GM15510 (cell line): ENCODE measurements around the gene USH2A.

Experiments
- POLR2A ChIP-seq: IDR thresholded peaks from 3 replicates; pipeline ENCODE4 v1.6.1; 2011; ENCODE audit warnings: borderline replicate concordance; ENCODE audit not compliant: insufficient read length; ENCODE audit errors: extremely low read depth

The USH2A gene

GRCh38 chr1:215830226-215830810 lies 592.9 kb downstream of the USH2A start:
- no peak for TF ChIP-seq POLR2A

DNA sequence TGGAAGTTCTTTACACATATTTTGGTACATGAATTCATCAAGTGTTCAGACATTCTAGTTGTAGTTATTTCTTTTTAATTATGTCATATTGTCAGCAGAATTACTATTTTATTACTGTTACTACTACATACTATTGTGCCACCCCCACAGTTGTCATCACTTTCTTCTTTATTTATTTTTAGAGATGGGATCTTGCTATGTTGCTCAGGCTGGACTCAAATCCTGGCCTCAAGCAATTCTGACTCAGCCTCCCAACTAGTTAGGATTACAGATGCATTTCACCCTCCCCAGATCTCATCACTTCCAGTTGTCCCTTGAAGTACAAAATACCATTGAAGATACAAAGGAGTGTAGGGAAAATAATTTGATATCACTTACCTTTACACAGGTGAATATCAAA lies 598.2 kb downstream of the USH2A start:
- TF ChIP-seq POLR2A = no peak

DNA sequence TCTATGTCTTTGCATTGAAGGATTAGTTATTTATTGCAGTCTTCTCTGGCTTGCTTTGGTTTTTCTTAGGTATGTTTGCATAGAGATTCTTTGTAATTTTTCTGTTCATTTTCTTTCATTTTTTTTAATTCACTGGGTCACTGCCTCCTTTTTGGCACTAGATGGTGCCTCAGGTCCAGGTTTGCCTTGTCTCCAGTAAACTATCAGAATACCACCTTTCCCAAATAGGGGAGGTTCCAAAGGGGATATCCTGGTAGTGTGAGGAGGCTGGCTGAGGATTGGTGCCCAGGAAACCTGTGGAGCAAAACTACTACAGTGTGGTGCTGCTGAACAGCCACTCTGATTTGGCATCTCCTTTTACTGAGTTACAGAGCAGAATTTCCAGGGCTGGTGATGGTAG lies 599.0 kb downstream of the USH2A start:
- TF ChIP-seq POLR2A = no peak

- no peak for TF ChIP-seq POLR2A
These were observed 604.1 kb downstream of the USH2A start for GRCh38 chr1:215819114-215819513.

DNA sequence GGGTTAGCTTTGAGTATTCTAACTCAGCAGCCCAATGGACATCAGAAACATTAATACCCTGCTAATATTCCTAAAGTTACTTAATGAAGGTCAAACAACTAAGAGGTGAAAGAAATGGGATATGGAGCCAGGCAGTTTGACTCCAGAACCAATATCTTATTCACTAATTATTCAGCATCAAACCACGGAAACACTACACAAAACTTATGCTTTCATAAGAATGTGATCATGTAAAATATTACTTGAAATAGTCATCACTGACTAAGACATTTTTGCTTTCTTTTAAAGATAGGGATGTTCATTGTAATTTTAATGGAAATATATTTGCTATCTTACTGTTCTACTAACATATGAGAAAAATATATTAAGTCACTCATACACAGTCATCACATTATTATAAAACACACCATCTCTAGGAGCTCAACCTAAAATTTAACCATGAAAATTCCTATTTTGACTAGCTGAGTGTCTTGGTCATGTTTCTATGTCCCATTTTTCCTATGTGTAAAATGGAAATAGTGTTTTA lies 615.3 kb downstream of the USH2A start:
- no peak for TF ChIP-seq POLR2A

DNA sequence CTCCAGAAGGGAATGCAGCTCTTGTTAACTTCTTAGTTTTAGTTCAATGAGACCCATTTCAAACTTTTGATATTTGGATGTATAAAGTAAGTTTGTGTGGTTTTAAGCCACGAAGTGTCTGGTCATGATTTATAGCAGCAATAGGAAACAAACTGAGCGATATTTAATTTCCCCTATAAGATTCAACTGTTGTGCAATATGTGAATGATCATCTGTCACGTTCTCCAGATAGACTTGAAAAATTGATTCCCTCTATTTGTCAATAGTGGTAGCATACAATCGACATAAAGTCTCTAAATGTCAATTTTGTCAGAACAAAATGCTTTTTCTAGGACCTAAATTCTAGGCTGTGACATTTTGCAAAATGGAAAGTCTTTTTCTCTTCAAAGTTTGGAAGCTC lies 616.0 kb downstream of the USH2A start:
- TF ChIP-seq POLR2A = no peak

DNA sequence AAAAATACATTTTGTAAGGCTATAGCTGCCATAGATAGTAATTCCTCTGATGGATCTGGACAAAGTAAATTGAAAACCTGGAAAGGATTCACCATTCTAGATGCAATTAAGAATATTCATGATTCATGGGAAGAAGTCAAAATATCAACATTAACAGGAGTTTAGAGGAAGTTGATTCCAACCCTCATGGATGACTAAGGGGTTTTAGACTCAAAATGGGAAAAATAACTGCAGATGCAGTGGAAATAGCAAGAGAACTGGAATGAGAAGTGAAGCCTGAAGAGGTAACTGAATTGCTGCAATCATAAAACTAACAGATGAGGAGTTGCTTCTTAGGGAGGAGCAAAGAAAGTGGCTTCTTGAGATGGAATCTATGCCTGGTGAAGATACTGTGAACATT lies 625.4 kb downstream of the USH2A start:
- TF ChIP-seq POLR2A = no peak

- no peak for TF ChIP-seq POLR2A
These were observed 629.1 kb downstream of the USH2A start for GRCh38 chr1:215794156-215794555.

- no peak for TF ChIP-seq POLR2A
These were observed 630.1 kb downstream of the USH2A start for GRCh38 chr1:215793180-215793579.

GRCh38 chr1:215792446-215792845 lies 630.8 kb downstream of the USH2A start:
- no peak for TF ChIP-seq POLR2A

DNA sequence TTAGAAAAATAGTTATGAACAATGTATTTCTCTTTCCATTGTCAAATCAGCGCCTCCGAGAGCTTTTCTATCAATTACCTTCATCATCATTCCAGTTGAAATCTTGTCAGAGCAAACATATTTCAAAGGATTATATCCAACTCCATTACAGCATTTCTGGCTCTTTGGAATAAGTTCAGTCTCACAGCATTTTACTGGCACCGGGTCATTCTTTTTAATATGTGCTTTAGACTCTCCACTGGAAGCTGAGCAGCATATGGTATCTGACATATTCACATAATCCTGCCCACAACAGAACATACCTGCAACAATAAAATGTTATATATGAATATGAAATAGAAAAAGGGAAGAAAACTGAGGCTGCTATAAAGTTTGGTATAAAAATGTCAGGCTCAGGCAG lies 633.3 kb downstream of the USH2A start:
- no peak for TF ChIP-seq POLR2A

- TF ChIP-seq POLR2A = no peak
These were observed 636.3 kb downstream of the USH2A start for GRCh38 chr1:215786997-215787396.

DNA sequence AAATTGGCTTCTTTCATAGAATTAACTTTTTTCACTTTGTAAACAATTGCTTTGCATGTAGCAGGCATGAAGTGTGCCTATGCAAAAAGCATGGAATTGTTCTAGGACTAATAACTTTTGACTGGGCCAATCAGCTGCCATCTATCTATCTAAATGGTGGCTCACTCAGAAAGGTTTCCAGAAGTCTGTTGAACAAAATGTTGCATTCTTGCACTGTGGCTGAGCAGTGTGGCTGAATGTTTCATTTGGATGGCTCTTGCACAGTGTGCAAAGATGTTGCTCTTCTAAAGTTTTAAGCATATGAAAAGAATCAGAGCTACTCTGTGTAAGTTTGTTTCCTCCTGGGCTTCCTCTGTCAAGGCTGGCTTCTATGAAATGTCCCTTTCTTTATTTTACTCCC lies 642.6 kb downstream of the USH2A start:
- TF ChIP-seq POLR2A = no peak

DNA sequence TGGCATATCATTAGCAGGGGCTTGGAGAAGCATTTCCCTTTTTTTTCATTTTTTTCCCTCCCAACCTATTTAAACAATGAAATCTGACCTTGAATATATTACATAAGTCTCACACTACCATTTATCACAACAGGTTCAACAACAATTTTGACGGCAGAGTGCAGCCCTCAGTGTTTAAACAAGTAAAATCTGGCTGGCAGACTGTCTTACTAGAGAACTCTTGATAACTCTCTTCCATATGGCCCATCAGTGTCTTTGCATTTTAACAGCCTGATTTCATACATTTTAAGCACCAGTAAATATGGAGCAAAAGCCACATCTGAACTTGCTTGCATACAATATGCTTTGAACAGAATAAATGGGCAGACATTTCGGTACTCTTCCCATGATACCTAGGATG lies 643.1 kb downstream of the USH2A start:
- no peak for TF ChIP-seq POLR2A

GRCh38 chr1:215779729-215780128 lies 643.5 kb downstream of the USH2A start:
- TF ChIP-seq POLR2A = no peak

DNA sequence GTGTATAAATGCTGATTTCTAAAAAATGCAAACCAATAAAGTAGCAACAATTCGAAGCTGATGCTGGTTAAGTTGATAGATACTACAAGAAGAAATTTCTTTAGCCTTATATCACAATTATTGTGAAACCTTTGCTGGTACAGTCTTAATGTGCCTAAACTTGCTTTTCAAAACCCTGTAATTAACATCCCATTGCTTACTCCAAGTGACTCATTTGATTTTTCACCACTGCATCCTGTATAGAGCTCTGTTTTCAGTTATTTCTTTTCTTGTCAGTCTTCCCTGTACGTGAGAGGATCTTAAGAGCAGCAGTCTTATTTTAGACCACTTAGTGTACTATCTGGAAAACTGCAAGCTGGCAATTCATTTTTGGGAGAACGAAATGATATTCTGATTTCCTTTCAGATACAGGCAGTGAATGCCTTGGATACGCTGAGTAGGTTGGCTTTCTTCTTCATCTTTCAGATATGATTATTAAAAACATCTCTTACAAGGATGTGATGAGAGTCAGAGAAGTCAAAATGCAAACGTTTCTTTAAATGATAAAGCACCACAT lies 645.8 kb downstream of the USH2A start:
- no peak for TF ChIP-seq POLR2A
